Measurements from ENCODE around the gene ISYNA1. TPM values are rescaled to one million over a fixed set of nuclear protein-coding genes. Genes with fewer than 3 reads are reported as not detected.

Gene ISYNA1
- total and polyA plus RNA-seq, 2 of the 13 experiments (the other 11 are each of a cell fraction or from before 2014, with no cell fraction given): 29.6 to 48.5 TPM

- no peak overlapping the region for H3K9ac ChIP-seq (ENCODE audit: insufficient read depth, low read depth, low read length)
- ChIA-PET CTCF (ENCODE audit: low intra/inter-chr PET ratio, low total read pairs) (no interaction called here), POLR2A (no interaction called here)
- H2AFZ ChIP-seq (ENCODE audit: low read length): no peak overlapping the region
- BruUV-seq (replicated peaks): no TSS peak
- H3K27ac ChIP-seq (ENCODE audit: extremely low read length, insufficient read depth, low read length): no peak overlapping the region
- no peaks in the 10 kb centered on the region for H3K4me1 ChIP-seq (ENCODE audit: insufficient read depth, low read length)
- H4K20me1 ChIP-seq (ENCODE audit: insufficient read depth, low read length): no peaks in the 10 kb centered on the region
- FAIRE-seq (no peak), ATAC-seq (no peak), DNase-seq (ENCODE audit: low spot score) (no peak)
- intact Hi-C loops (cut with micrococcal nuclease; ENCODE audit: unreplicated experiment): no loop called here
- 98% methylated on average over 9 of the region's 17 CpGs for WGBS (ENCODE audit: low lambda C conversion rate)
- H3K4me3 ChIP-seq (replicated peaks in 1 of 3; ENCODE audit: insufficient read depth in 1 of 3, low read depth in 2 of 3, low read length in 3 of 3): no peak overlapping the region
- H3K36me3 ChIP-seq (replicated peaks in 1 of 2; ENCODE audit: control insufficient read depth in 1 of 2, insufficient read depth in 2 of 2, low read length in 2 of 2): peaks cover 1 to 3% of the 10 kb centered on the region in 2 experiments; a peak in 2 of 5 replicates
- no peaks in the 10 kb centered on the region for H3K9me3 ChIP-seq (ENCODE audit: low read length)
- TF ChIP-seq ZNF737 (CRISPR knock-in tag; IDR thresholded peaks at IDR 0.05; ENCODE audit: borderline replicate concordance) (no peak), NBN (conservative IDR thresholded peaks at IDR 0.05) (no peak), ZNF713 (CRISPR knock-in tag; IDR thresholded peaks at IDR 0.05) (no peak), ZNF460 (CRISPR knock-in tag; IDR thresholded peaks at IDR 0.05; ENCODE audit: borderline replicate concordance) (no peak), ZNF138 (CRISPR knock-in tag; IDR thresholded peaks at IDR 0.05; ENCODE audit: low read depth) (no peak), GLI4 (CRISPR knock-in tag; IDR thresholded peaks at IDR 0.05; ENCODE audit: borderline replicate concordance) (no peak), HDAC2 (CRISPR knock-in tag; IDR thresholded peaks at IDR 0.05) (no peak), ZNF205 (CRISPR knock-in tag; IDR thresholded peaks at IDR 0.05) (no peak), ZNF781 (CRISPR knock-in tag; IDR thresholded peaks at IDR 0.05; ENCODE audit: borderline replicate concordance, not compliant biosample characterization) (no peak), CHD2 (IDR thresholded peaks at IDR 0.05; ENCODE audit: low read depth, low read length) (no peak), ZSCAN31 (CRISPR knock-in tag; IDR thresholded peaks at IDR 0.05; ENCODE audit: low read depth) (no peak), SNAI1 (CRISPR knock-in tag; IDR thresholded peaks at IDR 0.05; ENCODE audit: borderline replicate concordance) (no peak), JARID2 (CRISPR knock-in tag; IDR thresholded peaks at IDR 0.05; ENCODE audit: insufficient replicate concordance) (no peak), BCLAF1 (IDR thresholded peaks at IDR 0.05) (no peak), ZNF224 (CRISPR knock-in tag; IDR thresholded peaks at IDR 0.05) (no peak), ZNF337 (CRISPR knock-in tag; IDR thresholded peaks at IDR 0.05; ENCODE audit: borderline replicate concordance, low read depth) (no peak), IRX3 (CRISPR knock-in tag; IDR thresholded peaks at IDR 0.05; ENCODE audit: borderline replicate concordance, low read depth) (no peak), PAX8 (CRISPR knock-in tag; IDR thresholded peaks at IDR 0.05; ENCODE audit: borderline replicate concordance) (no peak), KMT2B (CRISPR knock-in tag; IDR thresholded peaks at IDR 0.05) (no peak), TSC22D2 (CRISPR knock-in tag; IDR thresholded peaks at IDR 0.05; ENCODE audit: borderline replicate concordance) (no peak)
- H3K4me2 ChIP-seq (ENCODE audit: low read depth, low read length): no peak overlapping the region
- H3K27me3 ChIP-seq (ENCODE audit: control insufficient read depth in 1 of 2, insufficient read depth in 2 of 2, low read length in 2 of 2): no peaks in the 10 kb centered on the region
- H3K79me2 ChIP-seq (ENCODE audit: insufficient read depth, low read length): peaks cover 4% of the 10 kb centered on the region
- in situ Hi-C loops (cut with HindIII; ENCODE audit: extremely low pct_ligation_motif_present, low pct_unique_long_range_greater_than_20kb): no loop called here
Observed at GRCh38 chr19:18428173-18428786, 9.7 kb downstream of the ISYNA1 start.
